OCI-LY7 (cell line): ENCODE data around the gene MARCHF9. TPM values are rescaled to one million over a fixed set of nuclear protein-coding genes. Genes with fewer than 3 reads are reported as not detected.
A peak's percentile ranks its signal among the peaks of the same experiment; 100 is the strongest.

Source experiments
- BruUV-seq: library from RNA; stranded (reverse); fragments of 400-500 nt; replicated peaks from 2 replicates; lab custom pipeline; 2021; lab: Mats Ljungman, UMichigan
- CTCF ChIA-PET: fragments of 300-600 bp; sonication (Branson Sonifier 250); formaldehyde crosslinking; loops from one replicate; lab custom pipeline; 2022; ENCODE audit warnings: antibody characterized with exemption; ENCODE audit not compliant: unreplicated experiment; lab: Charles Lee
- POLR2A ChIA-PET: fragments of 300-600 bp; sonication (Branson Sonifier 250); formaldehyde crosslinking; loops from one replicate; lab custom pipeline; 2022; ENCODE audit warnings: antibody characterized with exemption; lab: Charles Lee
- DNase-seq: peaks from one replicate; pipeline ENCODE4 v3.0.0-alpha.2; 2015; ENCODE audit warnings: low spot score
- H2AFZ ChIP-seq: fragments of 200-600 bp; sonication (generic), shearing (Covaris generic); 2 replicates; pipeline ENCODE4 v1.6.1; 2014; ENCODE audit warnings: mild to moderate bottlenecking, antibody characterized with exemption, low read length, moderate library complexity
- H3K27ac ChIP-seq: fragments of 200-600 bp; sonication (generic); 2 replicates; pipeline ENCODE4 v1.5.1; 2014; ENCODE audit warnings: mixed run types, low read depth, mild to moderate bottlenecking, moderate library complexity, low read length, inconsistent platforms; ENCODE audit not compliant: poor library complexity, severe bottlenecking
- H3K36me3 ChIP-seq: fragments of 200-600 bp; sonication (generic); 2 replicates; pipeline ENCODE4 v1.6.1; 2014; ENCODE audit warnings: mild to moderate bottlenecking, antibody characterized with exemption, low read length, moderate library complexity, mixed read lengths; ENCODE audit not compliant: insufficient read depth
- H3K4me1 ChIP-seq: fragments of 200-600 bp; sonication (generic); 2 replicates; pipeline ENCODE4 v1.5.1; 2014; ENCODE audit warnings: mild to moderate bottlenecking, low read length; ENCODE audit not compliant: insufficient read depth, poor library complexity, severe bottlenecking
- H3K4me2 ChIP-seq: fragments of 200-600 bp; sonication (generic); 2 replicates; pipeline ENCODE4 v1.6.1; 2014; ENCODE audit warnings: mild to moderate bottlenecking, low read length
- H3K4me3 ChIP-seq: fragments of 200-600 bp; sonication (generic); 2 replicates; pipeline ENCODE4 v1.5.1; 2014; ENCODE audit warnings: mild to moderate bottlenecking, low read depth, low read length; ENCODE audit not compliant: poor library complexity, severe bottlenecking
- H3K79me2 ChIP-seq: fragments of 200-600 bp; sonication (generic); 2 replicates; pipeline ENCODE4 v1.6.1; 2016; ENCODE audit warnings: low read depth, mild to moderate bottlenecking, low read length, moderate library complexity, mixed read lengths; ENCODE audit not compliant: insufficient read depth
- H3K9me2 ChIP-seq: fragments of 200-600 bp; sonication (generic); 2 replicates; pipeline ENCODE4 v1.6.1; 2016; ENCODE audit warnings: mild to moderate bottlenecking, low read length, mixed read lengths; ENCODE audit not compliant: insufficient read depth
- H3K9me3 ChIP-seq: fragments of 200-600 bp; sonication (generic); 2 replicates; pipeline ENCODE4 v1.6.1; 2014; ENCODE audit warnings: mild to moderate bottlenecking, mixed run types, low read length, mixed read lengths
- H4K20me1 ChIP-seq: fragments of 200-600 bp; sonication (generic); 2 replicates; pipeline ENCODE4 v1.6.1; 2014; ENCODE audit warnings: mild to moderate bottlenecking, antibody characterized with exemption, low read length, moderate library complexity, mixed read lengths; ENCODE audit not compliant: insufficient read depth
- EZH2phosphoT487 ChIP-seq: fragments of 200-600 bp; sonication (generic); IDR thresholded peaks from 2 replicates; pipeline ENCODE4 v1.6.1; 2018; ENCODE audit warnings: low read depth, borderline replicate concordance, mild to moderate bottlenecking, mixed run types, antibody characterized with exemption, low read length, moderate library complexity, mixed read lengths
- intact Hi-C: fragments of 100-400 bp; cut with micrococcal nuclease; formaldehyde crosslinking; loops from one replicate; pipeline ENCODE4 v1.10.0; 2022; ENCODE audit not compliant: unreplicated experiment
- total RNA-seq, 2 experiments: library from RNA; depleted of rRNA in 1 of 2; stranded (reverse); fragments of >200 nt in 1 of 2; shearing (Covaris generic) in 1 of 2; gene quantifications; 2 replicates each; pipeline ENCODE4 v1.2.3, GENCODE V29; 2014 to 2022
- TF ChIP-seq, protein P1 (sequence below): fragments of 200-600 bp; sonication (generic); conservative IDR thresholded peaks from 2 replicates; pipeline ENCODE4 v1.5.1; 2014; ENCODE audit warnings: mild to moderate bottlenecking, antibody characterized with exemption, low read length, moderate library complexity, mixed read lengths

MARCHF9 gene
- total RNA-seq, 2 experiments from 2014 or later, result 29.3 to 46.2 TPM

DNA sequence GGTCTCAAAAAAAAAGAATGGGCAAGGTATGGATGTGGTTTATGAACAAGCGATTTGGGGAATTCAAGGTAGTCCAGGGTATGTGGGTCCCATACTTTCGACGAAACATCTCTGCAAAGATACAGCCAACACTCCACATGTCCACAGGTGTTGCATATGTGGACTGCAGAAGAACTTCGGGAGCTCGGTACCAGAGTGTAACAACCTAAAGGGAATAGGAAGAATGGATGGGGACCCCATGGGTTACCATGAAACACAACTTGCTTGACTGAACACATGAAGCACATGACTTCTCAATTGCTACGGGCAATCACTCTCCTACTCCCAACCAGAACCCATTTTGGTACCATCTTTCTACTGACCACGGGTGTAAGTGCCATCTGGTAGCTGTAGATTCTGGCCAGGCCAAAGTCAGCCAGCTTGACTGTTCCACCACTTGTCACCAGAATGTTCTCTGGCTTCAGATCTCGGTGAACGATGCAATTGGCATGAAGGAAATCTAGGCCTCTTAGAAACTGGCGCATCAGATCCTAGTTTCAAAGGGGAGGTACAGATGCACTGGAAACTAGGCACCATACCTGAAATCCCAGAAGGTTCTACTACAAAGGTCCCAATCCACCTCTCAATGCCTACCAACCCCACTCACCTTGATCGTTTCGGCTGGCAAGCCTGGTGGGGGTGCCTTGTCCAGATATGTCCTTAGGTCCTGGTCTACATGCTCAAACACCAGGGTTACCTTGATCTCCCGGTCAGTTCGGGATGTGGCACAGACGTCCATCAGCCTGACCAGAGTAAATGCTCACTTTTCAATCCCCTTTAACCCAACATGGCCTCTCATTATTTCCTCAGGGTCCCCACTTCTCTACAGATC is 4.1 kb upstream of the MARCHF9 start:
- Histone ChIP-seq H3K4me3 (peak overlapping the region; percentile 92), H3K9me2 (no peaks in the 10 kb centered on the region), H3K79me2 (peaks cover 32% of the 10 kb centered on the region), H3K36me3 (peaks cover 56% of the 10 kb centered on the region), H2AFZ (no peak overlapping the region), H3K27ac (peak overlapping the region; percentile 42), H3K4me2 (peak overlapping the region; percentile 89), H3K9me3 (no peaks in the 10 kb centered on the region), H3K4me1 (peaks cover 31% of the 10 kb centered on the region), H4K20me1 (no peaks in the 10 kb centered on the region)
- intact Hi-C loops, result loop anchor here (5.0 kb wide), 2 partner anchors 228 to 508 kb away; partner anchors contain the start of genes DDIT3 and MBD6
- ChIA-PET CTCF (no interaction called here), POLR2A (interaction anchor here (1.2 kb wide), 1 partner anchor 10 kb away, joined by 4 read pairs; no protein-coding TSS in a partner anchor)
- TF ChIP-seq, protein P1, sequence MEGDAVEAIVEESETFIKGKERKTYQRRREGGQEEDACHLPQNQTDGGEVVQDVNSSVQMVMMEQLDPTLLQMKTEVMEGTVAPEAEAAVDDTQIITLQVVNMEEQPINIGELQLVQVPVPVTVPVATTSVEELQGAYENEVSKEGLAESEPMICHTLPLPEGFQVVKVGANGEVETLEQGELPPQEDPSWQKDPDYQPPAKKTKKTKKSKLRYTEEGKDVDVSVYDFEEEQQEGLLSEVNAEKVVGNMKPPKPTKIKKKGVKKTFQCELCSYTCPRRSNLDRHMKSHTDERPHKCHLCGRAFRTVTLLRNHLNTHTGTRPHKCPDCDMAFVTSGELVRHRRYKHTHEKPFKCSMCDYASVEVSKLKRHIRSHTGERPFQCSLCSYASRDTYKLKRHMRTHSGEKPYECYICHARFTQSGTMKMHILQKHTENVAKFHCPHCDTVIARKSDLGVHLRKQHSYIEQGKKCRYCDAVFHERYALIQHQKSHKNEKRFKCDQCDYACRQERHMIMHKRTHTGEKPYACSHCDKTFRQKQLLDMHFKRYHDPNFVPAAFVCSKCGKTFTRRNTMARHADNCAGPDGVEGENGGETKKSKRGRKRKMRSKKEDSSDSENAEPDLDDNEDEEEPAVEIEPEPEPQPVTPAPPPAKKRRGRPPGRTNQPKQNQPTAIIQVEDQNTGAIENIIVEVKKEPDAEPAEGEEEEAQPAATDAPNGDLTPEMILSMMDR, result no peak
- TF ChIP-seq EZH2phosphoT487, result no peak
- BruUV-seq, result no TSS peak
- no peak for DNase-seq

DNA sequence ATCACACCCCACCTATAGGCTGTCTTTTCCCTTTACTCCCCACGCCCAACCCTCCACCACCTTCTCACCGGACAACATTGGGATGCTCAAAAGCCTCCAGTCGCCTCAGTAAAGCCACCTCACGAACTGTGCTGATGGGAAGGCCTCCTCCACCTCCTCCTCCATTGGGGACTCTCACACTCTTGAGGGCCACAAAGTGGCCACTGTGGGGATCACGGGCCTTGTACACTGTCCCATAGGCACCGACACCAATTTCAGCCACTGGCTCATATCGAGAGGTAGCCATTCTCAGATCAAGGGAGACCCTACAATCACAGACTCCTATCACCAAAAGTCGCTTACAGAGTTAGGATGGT is 3.5 kb upstream of the MARCHF9 start:
- CTCF ChIA-PET, result interaction anchor here (0.5 kb wide), 1 partner anchor 190 kb away, joined by 4 read pairs; no protein-coding TSS in a partner anchor
- no peak for TF ChIP-seq EZH2phosphoT487
- TF ChIP-seq, protein P1, result no peak

More for the DNA sequence above, 3.5 kb upstream of the MARCHF9 start:
- intact Hi-C loops, result loop anchor here (5.0 kb wide), 2 partner anchors 229 to 509 kb away; partner anchors contain the start of genes DDIT3 and MBD6
- no peaks in the 10 kb centered on the region for H4K20me1 ChIP-seq
- POLR2A ChIA-PET, result interaction anchor here (0.7 to 1.2 kb wide), 2 partner anchors 10 to 99 kb away, joined by 3 to 4 read pairs; no protein-coding TSS in a partner anchor
- peak overlapping the region; percentile 42 for H3K27ac ChIP-seq
- BruUV-seq, result no TSS peak
- peaks cover 32% of the 10 kb centered on the region for H3K79me2 ChIP-seq
- no peaks in the 10 kb centered on the region for H3K9me2 ChIP-seq
- H2AFZ ChIP-seq, result no peak overlapping the region; the same call in 1 of the 2 replicates
- peaks cover 34% of the 10 kb centered on the region for H3K4me1 ChIP-seq
- H3K9me3 ChIP-seq, result no peaks in the 10 kb centered on the region
- peak overlapping the region; percentile 89 for H3K4me2 ChIP-seq
- H3K4me3 ChIP-seq, result peak overlapping the region; percentile 92
- DNase-seq, result no peak
- peaks cover 50% of the 10 kb centered on the region for H3K36me3 ChIP-seq
